Transverse colon (tissue), 3 donors: ENCODE results near the gene TOMM40L.
"Not testable (repeated sequence)": the region's sequence is repeated elsewhere in the genome, so short reads cannot be mapped to it uniquely, and the experiment has no call there.

Experiments
- CTCF ChIP-seq, 5 experiments: fragments of 200-600 bp in 3 of 5; fragments of 450-650 bp in 2 of 5; sonication (generic) in 3 of 5; IDR thresholded peaks; 1 replicate in 2 of 5; 2 replicates in 3 of 5; pipeline ENCODE4 v1.5.1; 2016 to 2017; ENCODE audit warnings: antibody characterized with exemption in 5 of 5, inconsistent platforms in 3 of 5, mild to moderate bottlenecking in 2 of 5, moderate library complexity in 1 of 5
- EP300 ChIP-seq: sonication (generic); formaldehyde crosslinking; IDR thresholded peaks from one replicate; pipeline ENCODE4 v1.6.1; 2017; ENCODE audit warnings: antibody characterized with exemption, low read depth
- POLR2A ChIP-seq: fragments of 450-650 bp; IDR thresholded peaks from one replicate; pipeline ENCODE4 v1.6.1; 2016; ENCODE audit warnings: antibody characterized with exemption, mild to moderate bottlenecking, moderate library complexity

- TF ChIP-seq CTCF (IDR thresholded peaks at IDR 0.05); EP300; POLR2A: not testable (repeated sequence)
Observed at GRCh38 chr1:161255302-161255701, 29.4 kb downstream of the TOMM40L start.
